IMR-90 (cell line): Measurements from ENCODE around the gene ROS1. TPM values are rescaled to one million over a fixed set of nuclear protein-coding genes. Genes with fewer than 3 reads are reported as not detected.

ENCODE experiments used
- ATAC-seq: fragments of 200-7000 bp; cut with Tn5 transposase; 2 replicates; pipeline ENCODE4 v1.9.1; 2020; ENCODE audit warnings: low read depth, mild to moderate bottlenecking, moderate library complexity
- BruUV-seq: library from RNA; stranded (reverse); fragments of 400-500 nt; replicated peaks from 2 replicates; lab custom pipeline; 2021; lab: Mats Ljungman, UMichigan
- CTCF ChIA-PET: fragments of 300-600 bp; formaldehyde crosslinking; extraction: SDS; loops from one replicate; lab custom pipeline; 2021; ENCODE audit warnings: antibody characterized with exemption; lab: Yijun Ruan, JAX
- POLR2A ChIA-PET: fragments of 300-600 bp; sonication (Branson Sonifier 250); formaldehyde crosslinking; loops from one replicate; lab custom pipeline; 2022; ENCODE audit warnings: antibody characterized with exemption; ENCODE audit not compliant: unreplicated experiment; lab: Charles Lee
- DNase-seq: peaks from one replicate; pipeline ENCODE4 v3.0.0; 2013
- H2AFZ ChIP-seq: replicated peaks from 2 replicates; pipeline ENCODE3; 2013; ENCODE audit warnings: low read length, mild to moderate bottlenecking; ENCODE audit not compliant: poor library complexity
- H2AK5ac ChIP-seq: 2 replicates; pipeline ENCODE4 v1.6.1; 2013; ENCODE audit warnings: low read depth, low read length, inconsistent platforms
- H2AK9ac ChIP-seq: replicated peaks from 2 replicates; pipeline ENCODE3; 2013; ENCODE audit warnings: mild to moderate bottlenecking, low read depth, low read length, moderate library complexity; ENCODE audit not compliant: poor library complexity
- H2BK120ac ChIP-seq: 2 replicates; pipeline ENCODE4 v1.6.1; 2013; ENCODE audit warnings: low read depth, low read length, inconsistent platforms
- H2BK15ac ChIP-seq: 3 replicates; pipeline ENCODE4 v1.6.1; 2013; ENCODE audit warnings: low read depth, low read length, inconsistent platforms
- H2BK20ac ChIP-seq: 2 replicates; pipeline ENCODE4 v1.6.1; 2013; ENCODE audit warnings: low read depth, mild to moderate bottlenecking, inconsistent platforms, low read length, moderate library complexity
- H2BK5ac ChIP-seq: 2 replicates; pipeline ENCODE4 v1.6.1; 2013; ENCODE audit warnings: mild to moderate bottlenecking, low read depth, low read length, inconsistent platforms; ENCODE audit not compliant: poor library complexity, severe bottlenecking
- H3K14ac ChIP-seq: replicated peaks from 2 replicates; pipeline ENCODE4 v1.6.1; 2013; ENCODE audit warnings: low read depth, low read length, inconsistent platforms
- H3K18ac ChIP-seq: 2 replicates; pipeline ENCODE4 v1.6.1; 2013; ENCODE audit warnings: low read depth, low read length, control low read depth
- H3K23ac ChIP-seq: 2 replicates; pipeline ENCODE4 v1.6.1; 2013; ENCODE audit warnings: low read depth, low read length, inconsistent platforms
- H3K27ac ChIP-seq: 2 replicates; pipeline ENCODE4 v1.5.1; 2013; ENCODE audit warnings: mild to moderate bottlenecking, control low read depth, low read length; ENCODE audit not compliant: insufficient read depth
- H3K27me3 ChIP-seq: 2 replicates; pipeline ENCODE4 v1.6.1; 2013; ENCODE audit warnings: low read length; ENCODE audit not compliant: control insufficient read depth, insufficient read depth
- H3K36me3 ChIP-seq: 2 replicates; pipeline ENCODE4 v1.6.1; 2013; ENCODE audit warnings: low read length, mixed read lengths; ENCODE audit not compliant: control insufficient read depth, insufficient read depth
- H3K4ac ChIP-seq: 2 replicates; pipeline ENCODE4 v1.6.1; 2013; ENCODE audit warnings: low read depth, low read length, inconsistent platforms
- H3K4me1 ChIP-seq: 2 replicates; pipeline ENCODE4 v1.6.1; 2013; ENCODE audit warnings: low read length, mixed read lengths; ENCODE audit not compliant: control insufficient read depth, insufficient read depth
- H3K4me2 ChIP-seq: 2 replicates; pipeline ENCODE4 v1.6.1; 2013; ENCODE audit warnings: low read depth, mild to moderate bottlenecking, control low read depth, low read length, moderate library complexity
- H3K4me3 ChIP-seq: 2 replicates; pipeline ENCODE4 v1.5.1; 2013; ENCODE audit warnings: low read depth, mild to moderate bottlenecking, control low read depth, low read length, moderate library complexity; ENCODE audit not compliant: insufficient read depth
- H3K56ac ChIP-seq: 2 replicates; pipeline ENCODE4 v1.6.1; 2013; ENCODE audit warnings: low read length, inconsistent platforms; ENCODE audit not compliant: insufficient read depth; ENCODE audit errors: extremely low read depth
- H3K79me1 ChIP-seq, 2 experiments: 2 replicates each; pipeline ENCODE4 v1.6.1; 2013; ENCODE audit warnings: low read length in 2 of 2, inconsistent platforms in 1 of 2, low read depth in 1 of 2
- H3K9ac ChIP-seq: 2 replicates; pipeline ENCODE4 v1.6.1; 2013; ENCODE audit warnings: low read depth, low read length, control low read depth
- H3K9me1 ChIP-seq: 2 replicates; pipeline ENCODE4 v1.6.1; 2013; ENCODE audit warnings: low read length, inconsistent platforms; ENCODE audit not compliant: insufficient read depth
- H3K9me3 ChIP-seq: 2 replicates; pipeline ENCODE4 v1.6.1; 2013; ENCODE audit warnings: low read length; ENCODE audit not compliant: control insufficient read depth, insufficient read depth
- H4K20me1 ChIP-seq: 2 replicates; pipeline ENCODE4 v1.6.1; 2013; ENCODE audit warnings: low read length, inconsistent platforms; ENCODE audit not compliant: insufficient read depth
- H4K5ac ChIP-seq: 2 replicates; pipeline ENCODE4 v1.6.1; 2013; ENCODE audit warnings: mild to moderate bottlenecking, low read depth, low read length, control low read depth
- H4K8ac ChIP-seq, 2 experiments: 2 replicates each; pipeline ENCODE4 v1.6.1; 2013; ENCODE audit warnings: low read depth in 2 of 2, low read length in 2 of 2, control low read depth in 1 of 2, inconsistent platforms in 1 of 2
- H4K91ac ChIP-seq: 2 replicates; pipeline ENCODE4 v1.6.1; 2013; ENCODE audit warnings: low read depth, low read length, inconsistent platforms; ENCODE audit not compliant: insufficient read depth
- BHLHE40 ChIP-seq: fragments of 150-350 bp; IDR thresholded peaks from 2 replicates; pipeline ENCODE4 v1.6.1; 2016; ENCODE audit warnings: mild to moderate bottlenecking, low read depth, low read length
- CEBPB ChIP-seq: IDR thresholded peaks from 2 replicates; pipeline ENCODE4 v1.6.1; 2012; ENCODE audit warnings: low read depth, low read length, improper control_type of control experiment
- CHD1 ChIP-seq: IDR thresholded peaks from 2 replicates; pipeline ENCODE4 v1.6.1; 2012; ENCODE audit warnings: low read depth, low read length, improper control_type of control experiment
- MAFK ChIP-seq: IDR thresholded peaks from 2 replicates; pipeline ENCODE4 v1.6.1; 2012; ENCODE audit warnings: low read depth, low read length, improper control_type of control experiment
- MAZ ChIP-seq: IDR thresholded peaks from 2 replicates; pipeline ENCODE4 v1.6.1; 2012; ENCODE audit warnings: low read depth, mild to moderate bottlenecking, low read length, improper control_type of control experiment, moderate library complexity, borderline replicate concordance
- MXI1 ChIP-seq: IDR thresholded peaks from 2 replicates; pipeline ENCODE4 v1.6.1; 2012; ENCODE audit warnings: low read depth, mild to moderate bottlenecking, low read length, moderate library complexity, borderline replicate concordance
- POLR2A ChIP-seq: IDR thresholded peaks from 2 replicates; pipeline ENCODE4 v1.6.1; 2012; ENCODE audit warnings: mild to moderate bottlenecking, low read depth, low read length
- RAD21 ChIP-seq: IDR thresholded peaks from 2 replicates; pipeline ENCODE4 v1.6.1; 2012; ENCODE audit warnings: low read length, improper control_type of control experiment
- RCOR1 ChIP-seq: IDR thresholded peaks from 2 replicates; pipeline ENCODE4 v1.6.1; 2012; ENCODE audit warnings: mild to moderate bottlenecking, low read length, improper control_type of control experiment; ENCODE audit not compliant: insufficient replicate concordance
- RFX5 ChIP-seq: IDR thresholded peaks from 2 replicates; pipeline ENCODE4 v1.8.0; 2012; ENCODE audit warnings: low read depth, mild to moderate bottlenecking, low read length, moderate library complexity
- SMC3 ChIP-seq: fragments of 150-350 bp; IDR thresholded peaks from 2 replicates; pipeline ENCODE4 v1.6.1; 2016; ENCODE audit warnings: low read depth, mild to moderate bottlenecking, antibody characterized with exemption, low read length, moderate library complexity
- WGBS, 2 experiments: methylation state at CpG; one replicate each; pipeline versions ENCODE4 v1.1.5 to v1.1.7; 2013; ENCODE audit warnings: missing lambda C conversion rate in 2 of 2; ENCODE audit not compliant: insufficient read length in 1 of 2; ENCODE audit errors: extremely low coverage in 2 of 2; 5-methylcytosine and 5-hydroxymethylcytosine counted together
- dilution Hi-C: fragments of 300-500 bp; cut with HindIII; formaldehyde crosslinking; loops from one replicate; pipeline ENCODE4 v1.14.3; 2018; ENCODE audit warnings: low sequenced_read_pairs; ENCODE audit not compliant: unreplicated experiment
- in situ Hi-C: fragments of 300-500 bp; cut with MboI; formaldehyde crosslinking; loops from 3 replicates; pipeline ENCODE4 v1.14.3; 2019; ENCODE audit warnings: low sequenced_read_pairs, inconsistent platforms, mixed read lengths
- intact Hi-C: fragments of 100-400 bp; cut with micrococcal nuclease; formaldehyde crosslinking; loops from 2 replicates; pipeline ENCODE4 v1.10.0; 2022
- polyA plus RNA-seq, 3 experiments: library from polyadenylated mRNA; depleted of rRNA; stranded (reverse); fragments of >200 nt; gene quantifications; 2 replicates each; pipeline ENCODE4 v1.2.3, GENCODE V29; 2012; ENCODE audit warnings: low replicate concordance in 1 of 3
- total RNA-seq: library from RNA; depleted of rRNA; stranded (reverse); fragments of >200 nt; gene quantifications from 2 replicates; pipeline ENCODE4 v1.2.3, GENCODE V29; 2012
- TF ChIP-seq, protein P1 (sequence below): fragments of 150-350 bp; IDR thresholded peaks from 2 replicates; pipeline ENCODE4 v1.6.1; 2017; ENCODE audit warnings: mild to moderate bottlenecking, antibody characterized with exemption, low read length, low read depth
- TF ChIP-seq, protein P2 (sequence below): fragments of 150-350 bp; IDR thresholded peaks from 2 replicates; pipeline ENCODE4 v1.6.1; 2016; ENCODE audit warnings: low read depth, mild to moderate bottlenecking, low read length, moderate library complexity, borderline replicate concordance
- TF ChIP-seq, protein P3 (sequence below): conservative IDR thresholded peaks from 2 replicates; pipeline ENCODE4 v1.5.1; 2012; ENCODE audit warnings: mild to moderate bottlenecking, low read depth, low read length, improper control_type of control experiment

ROS1 gene
- total and polyA plus RNA-seq, 2 of the 4 experiments (the other 2 are of a cell fraction): under 0.01 to 0.03 TPM

DNA sequence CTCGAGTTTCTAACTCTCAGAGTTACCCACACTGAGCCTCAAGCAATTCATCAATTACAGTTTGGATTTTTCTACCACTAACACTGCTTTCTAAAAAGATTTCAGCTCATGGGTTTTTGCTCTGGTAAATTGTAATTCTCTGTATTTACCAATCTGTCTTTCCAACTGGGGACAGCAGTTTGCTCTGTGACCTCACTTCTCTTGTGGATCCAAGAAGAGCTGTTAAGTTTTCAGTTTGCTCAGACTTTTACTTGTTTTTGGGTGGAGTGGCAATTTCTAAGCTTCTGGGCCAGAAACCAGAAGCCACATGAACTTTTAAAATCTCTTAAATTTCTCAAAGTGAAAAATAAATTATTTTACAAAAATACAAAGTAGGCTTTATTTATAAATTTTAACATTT, 74.2 kb downstream of the ROS1 start:
- no peak for DNase-seq
- CTCF ChIA-PET: interaction anchor here (1.0 kb wide), 1 partner anchor 9 kb away, joined by 3 read pairs; no protein-coding TSS in a partner anchor
- in situ Hi-C loops: no loop called here

More for the DNA sequence above, 74.2 kb downstream of the ROS1 start:
- H3K27ac ChIP-seq: no peak overlapping the region
- intact Hi-C loops (no loop called here), dilution Hi-C loops (no loop called here)
- H3K4me2 ChIP-seq: no peak overlapping the region
- H3K9me1 ChIP-seq: no peaks in the 10 kb centered on the region
- H4K91ac ChIP-seq: no peak overlapping the region
- no CpG with 5 or more reads among the region's 1 CpG for WGBS, 2 experiments
- no peak overlapping the region for H3K18ac ChIP-seq
- no peak overlapping the region for H3K4me3 ChIP-seq
- H3K36me3 ChIP-seq: no peaks in the 10 kb centered on the region
- no peak overlapping the region for H4K5ac ChIP-seq
- H3K23ac ChIP-seq: no peak overlapping the region
- no peak overlapping the region for H3K14ac ChIP-seq
- no peak overlapping the region for H2BK5ac ChIP-seq
- no peaks in the 10 kb centered on the region for H4K20me1 ChIP-seq
- no peak overlapping the region for H3K4ac ChIP-seq
- no peak overlapping the region for H2AK5ac ChIP-seq
- TF ChIP-seq, protein P1, sequence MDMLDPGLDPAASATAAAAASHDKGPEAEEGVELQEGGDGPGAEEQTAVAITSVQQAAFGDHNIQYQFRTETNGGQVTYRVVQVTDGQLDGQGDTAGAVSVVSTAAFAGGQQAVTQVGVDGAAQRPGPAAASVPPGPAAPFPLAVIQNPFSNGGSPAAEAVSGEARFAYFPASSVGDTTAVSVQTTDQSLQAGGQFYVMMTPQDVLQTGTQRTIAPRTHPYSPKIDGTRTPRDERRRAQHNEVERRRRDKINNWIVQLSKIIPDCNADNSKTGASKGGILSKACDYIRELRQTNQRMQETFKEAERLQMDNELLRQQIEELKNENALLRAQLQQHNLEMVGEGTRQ: no peak
- no peak for TF ChIP-seq CHD1
- TF ChIP-seq BHLHE40: no peak
- no peak for TF ChIP-seq SMC3
- TF ChIP-seq MAFK: no peak
- TF ChIP-seq CEBPB: no peak
- no peak for TF ChIP-seq RAD21
- no peak for TF ChIP-seq MXI1
- TF ChIP-seq, protein P2, sequence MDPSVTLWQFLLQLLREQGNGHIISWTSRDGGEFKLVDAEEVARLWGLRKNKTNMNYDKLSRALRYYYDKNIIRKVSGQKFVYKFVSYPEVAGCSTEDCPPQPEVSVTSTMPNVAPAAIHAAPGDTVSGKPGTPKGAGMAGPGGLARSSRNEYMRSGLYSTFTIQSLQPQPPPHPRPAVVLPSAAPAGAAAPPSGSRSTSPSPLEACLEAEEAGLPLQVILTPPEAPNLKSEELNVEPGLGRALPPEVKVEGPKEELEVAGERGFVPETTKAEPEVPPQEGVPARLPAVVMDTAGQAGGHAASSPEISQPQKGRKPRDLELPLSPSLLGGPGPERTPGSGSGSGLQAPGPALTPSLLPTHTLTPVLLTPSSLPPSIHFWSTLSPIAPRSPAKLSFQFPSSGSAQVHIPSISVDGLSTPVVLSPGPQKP: no peak
- no peak for TF ChIP-seq RFX5
- TF ChIP-seq RCOR1: no peak
- TF ChIP-seq MAZ: no peak
- TF ChIP-seq, protein P3, sequence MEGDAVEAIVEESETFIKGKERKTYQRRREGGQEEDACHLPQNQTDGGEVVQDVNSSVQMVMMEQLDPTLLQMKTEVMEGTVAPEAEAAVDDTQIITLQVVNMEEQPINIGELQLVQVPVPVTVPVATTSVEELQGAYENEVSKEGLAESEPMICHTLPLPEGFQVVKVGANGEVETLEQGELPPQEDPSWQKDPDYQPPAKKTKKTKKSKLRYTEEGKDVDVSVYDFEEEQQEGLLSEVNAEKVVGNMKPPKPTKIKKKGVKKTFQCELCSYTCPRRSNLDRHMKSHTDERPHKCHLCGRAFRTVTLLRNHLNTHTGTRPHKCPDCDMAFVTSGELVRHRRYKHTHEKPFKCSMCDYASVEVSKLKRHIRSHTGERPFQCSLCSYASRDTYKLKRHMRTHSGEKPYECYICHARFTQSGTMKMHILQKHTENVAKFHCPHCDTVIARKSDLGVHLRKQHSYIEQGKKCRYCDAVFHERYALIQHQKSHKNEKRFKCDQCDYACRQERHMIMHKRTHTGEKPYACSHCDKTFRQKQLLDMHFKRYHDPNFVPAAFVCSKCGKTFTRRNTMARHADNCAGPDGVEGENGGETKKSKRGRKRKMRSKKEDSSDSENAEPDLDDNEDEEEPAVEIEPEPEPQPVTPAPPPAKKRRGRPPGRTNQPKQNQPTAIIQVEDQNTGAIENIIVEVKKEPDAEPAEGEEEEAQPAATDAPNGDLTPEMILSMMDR: no peak
- TF ChIP-seq POLR2A: no peak
- H3K56ac ChIP-seq: no peak overlapping the region
- H2BK20ac ChIP-seq: no peak overlapping the region
- BruUV-seq: no TSS peak
- H3K4me1 ChIP-seq: no peaks in the 10 kb centered on the region
- no peak for ATAC-seq
- no peak overlapping the region for H2BK120ac ChIP-seq
- H4K8ac ChIP-seq: no peak overlapping the region
- H2AFZ ChIP-seq: no peak overlapping the region
- H3K27me3 ChIP-seq: no peaks in the 10 kb centered on the region; the same call in 1 of the 2 replicates
- no peak overlapping the region for H2AK9ac ChIP-seq
- H3K9ac ChIP-seq: no peak overlapping the region
- POLR2A ChIA-PET: no interaction called here
- no peaks in the 10 kb centered on the region for H3K79me1 ChIP-seq
- H2BK15ac ChIP-seq: no peak overlapping the region
- H3K9me3 ChIP-seq: no peaks in the 10 kb centered on the region
